ENCODE measurements around the gene GNG3. TPM values are rescaled to one million over a fixed set of nuclear protein-coding genes. Genes with fewer than 3 reads are reported as not detected.
A peak's percentile ranks its signal among the peaks of the same experiment; 100 is the strongest.

The GNG3 gene
- total RNA-seq, 4 donors from 2014 or later = not detected

DNA sequence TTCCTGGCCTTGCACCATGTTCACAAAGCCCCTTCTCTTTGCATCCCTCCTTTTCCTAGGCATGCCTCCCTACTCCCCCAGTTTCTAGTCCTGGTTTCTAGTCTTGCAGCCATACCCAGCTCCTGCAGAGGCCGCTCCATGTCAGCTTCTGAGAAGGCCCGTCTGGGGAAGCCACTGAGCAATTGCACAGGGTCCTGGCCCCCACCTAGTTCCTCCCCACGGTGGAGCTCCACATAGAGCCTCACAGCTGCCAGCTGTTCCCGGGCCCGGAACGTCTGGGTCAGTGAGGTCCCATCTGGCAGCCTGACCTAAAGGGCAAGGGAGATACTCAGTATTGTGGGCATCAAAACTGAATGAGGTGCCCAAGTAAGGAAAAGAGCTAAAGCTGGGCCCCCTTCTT lies 30.8 kb upstream of the GNG3 start:
- TF ChIP-seq POLR2A (IDR thresholded peaks at IDR 0.05) = no peak
- no peak for TF ChIP-seq CTCF (IDR thresholded peaks at IDR 0.05)
- WGBS, 2 donors = 53 to 56% methylated on average over 6 of the region's 6 CpGs
- DNase-seq (ENCODE audit: low spot score in 2 of 2) = no peak
- H3K4me3 ChIP-seq (ENCODE audit: low read depth, poor library complexity, severe bottlenecking) = no peak overlapping the region
- intact Hi-C loops (cut with DNase I; ENCODE audit: low total_unique reads) = no loop called here

DNA sequence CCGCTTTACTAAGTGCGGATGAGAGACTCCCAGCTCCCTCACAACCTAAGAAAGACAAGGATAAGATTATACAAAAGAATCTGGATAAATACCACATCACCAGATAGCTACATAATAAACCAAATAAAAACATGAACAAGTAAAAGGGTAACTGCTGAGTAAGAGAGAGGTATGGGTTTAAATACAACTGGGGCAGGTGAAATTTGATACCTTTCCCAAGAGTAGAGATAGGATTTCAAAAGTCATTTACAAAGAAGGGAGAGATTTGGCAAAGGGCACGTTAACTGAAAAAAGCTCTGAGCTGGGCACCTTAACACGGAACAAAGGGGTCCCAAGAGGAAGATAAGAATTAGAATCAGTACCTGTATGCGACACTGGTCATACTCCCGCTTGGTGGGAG lies 30.3 kb upstream of the GNG3 start:
- intact Hi-C loops (cut with DNase I; ENCODE audit: low total_unique reads) = no loop called here
- TF ChIP-seq POLR2A (IDR thresholded peaks at IDR 0.05) (no peak), CTCF (IDR thresholded peaks at IDR 0.05) (no peak)
- DNase-seq (ENCODE audit: low spot score in 2 of 2) = no peak
- H3K4me3 ChIP-seq (ENCODE audit: low read depth, poor library complexity, severe bottlenecking) = no peak overlapping the region
- 75 to 82% methylated on average over 6 of the region's 6 CpGs for WGBS, 2 donors

DNA sequence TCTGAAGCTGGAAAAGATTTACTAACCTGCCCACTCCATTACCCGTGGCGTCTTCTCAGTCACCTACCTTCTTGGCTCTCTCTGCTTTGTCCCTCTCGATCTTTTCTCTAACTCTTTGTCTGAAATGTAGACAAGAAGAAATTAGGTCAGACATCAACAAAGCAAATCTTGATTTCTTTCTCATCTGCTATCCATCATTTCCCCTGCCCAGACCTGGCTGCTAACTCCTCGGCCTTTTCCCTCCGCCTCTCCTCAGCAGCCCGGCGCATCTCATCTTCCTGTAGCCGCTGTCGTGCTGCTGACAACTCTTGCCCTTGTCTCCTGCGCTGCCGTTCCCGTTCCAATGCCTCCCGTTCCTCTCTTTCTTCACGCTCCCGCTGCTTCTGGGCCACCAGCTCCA lies 29.8 kb upstream of the GNG3 start:
- WGBS, 2 donors = 77% methylated on average over 15 of the region's 15 CpGs
- intact Hi-C loops (cut with DNase I; ENCODE audit: low total_unique reads) = no loop called here
- no peak overlapping the region for H3K4me3 ChIP-seq (ENCODE audit: low read depth, poor library complexity, severe bottlenecking)
- no peak for DNase-seq (ENCODE audit: low spot score in 2 of 2)
- TF ChIP-seq CTCF (IDR thresholded peaks at IDR 0.05) = no peak
- TF ChIP-seq POLR2A (IDR thresholded peaks at IDR 0.05) = no peak

DNA sequence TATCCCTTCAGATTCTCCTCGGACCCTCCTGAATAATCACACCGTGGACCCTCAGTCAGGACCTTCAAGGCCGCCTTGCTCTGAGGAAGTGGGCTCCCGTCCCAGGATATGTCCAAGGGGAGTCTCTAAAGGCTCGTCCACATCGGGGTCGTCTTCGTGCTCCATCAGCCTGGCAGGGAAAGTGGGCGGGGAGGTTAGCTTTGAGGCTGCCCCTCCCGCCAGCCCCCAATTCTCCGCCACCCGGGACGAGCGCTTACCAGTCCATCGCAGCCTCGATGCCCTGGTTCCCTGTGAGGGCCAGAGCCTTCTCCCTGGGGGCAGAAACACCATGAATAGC lies 29.1 kb upstream of the GNG3 start:
- no peak for DNase-seq (ENCODE audit: low spot score in 2 of 2)
- intact Hi-C loops (cut with DNase I; ENCODE audit: low total_unique reads) = no loop called here
- WGBS, 2 donors = 3 to 7% methylated on average over 13 to 16 of the region's 16 CpGs
- peak overlapping the region; percentile 78 for H3K4me3 ChIP-seq (ENCODE audit: low read depth, poor library complexity, severe bottlenecking)
- TF ChIP-seq POLR2A (IDR thresholded peaks at IDR 0.05) = no peak
- TF ChIP-seq CTCF (IDR thresholded peaks at IDR 0.05) = no peak

DNA sequence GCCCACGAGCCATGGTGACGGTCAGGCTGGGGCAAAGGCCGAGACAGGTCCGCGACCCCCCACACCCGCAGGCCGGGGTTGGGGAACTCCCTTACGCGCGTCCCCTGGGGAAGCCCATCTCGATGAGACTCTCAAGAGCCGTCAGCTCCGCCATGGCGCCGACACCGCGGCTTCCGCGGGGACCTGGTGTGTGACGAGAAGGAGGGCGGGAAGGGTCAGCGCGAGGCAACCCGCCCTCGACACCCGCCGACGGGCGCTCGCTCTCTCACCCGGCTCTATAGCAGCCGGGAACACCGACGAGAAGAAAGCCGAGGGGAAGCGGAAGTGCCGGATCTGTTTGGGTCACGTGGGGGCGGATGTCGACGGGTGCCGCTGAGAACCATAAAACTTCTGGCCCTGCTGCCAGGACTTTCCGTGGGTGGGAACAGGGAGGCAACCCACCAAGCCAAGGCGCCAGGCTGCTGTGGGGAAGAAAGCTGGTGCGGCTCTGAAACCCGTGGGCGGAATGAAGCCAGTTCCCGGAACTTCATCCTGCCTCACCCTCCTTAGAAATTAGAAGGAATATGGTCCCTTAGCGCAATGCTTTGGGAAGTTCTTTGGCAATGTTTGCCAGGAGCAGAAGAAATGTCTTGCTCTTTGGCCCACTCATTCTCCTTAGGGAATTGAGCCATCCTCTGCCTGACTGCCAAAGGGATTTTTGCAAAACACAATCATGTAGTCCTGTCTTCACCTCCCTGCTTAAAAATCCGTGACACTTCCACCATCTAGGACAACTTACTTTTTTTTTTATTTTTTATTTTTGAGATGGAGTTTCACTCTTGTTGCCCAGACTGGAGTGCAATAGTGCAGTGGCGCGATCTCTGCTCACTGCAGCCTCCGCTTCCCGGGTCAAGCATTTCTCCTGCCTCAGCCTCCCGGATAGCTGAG lies 28.4 kb upstream of the GNG3 start, which contains the start of gene UBXN1:
UBXN1 (minus strand) TSS at position 304 of the 927 bp plus-strand sequence; CDS start at position 154, 150 bp downstream.
- DNase-seq (ENCODE audit: low spot score in 2 of 2) = peak; percentile 92 to 98
- H3K4me3 ChIP-seq (ENCODE audit: low read depth, poor library complexity, severe bottlenecking) = peak within 1 kb of the TSS; percentile 78
- TF ChIP-seq POLR2A (IDR thresholded peaks at IDR 0.05) (no peak), CTCF (IDR thresholded peaks at IDR 0.05) (no peak)
- intact Hi-C loops (cut with DNase I; ENCODE audit: low total_unique reads) = no loop called here
- WGBS, 2 donors = 9 to 13% methylated on average over 18 to 35 of the region's 55 CpGs

Measured in lower leg skin (tissue), 4 donors.